H1 (cell line): ENCODE data around the gene BCAM.

Source experiments
- BACH1 ChIP-seq: IDR thresholded peaks from 2 replicates; pipeline ENCODE4 v1.6.1; 2012; ENCODE audit warnings: low read length, improper control_type of control experiment
- BRCA1 ChIP-seq: IDR thresholded peaks from 2 replicates; pipeline ENCODE4 v1.6.1; 2012; ENCODE audit warnings: low read depth, low read length, improper control_type of control experiment
- CBX5 ChIP-seq: fragments of 300-800, 300-1000 bp; sonication (generic); IDR thresholded peaks from 2 replicates; pipeline ENCODE4 v1.7.1; 2016; ENCODE audit warnings: antibody characterized with exemption, low read length, low read depth
- CTCF ChIP-seq, 3 experiments: IDR thresholded peaks; 1 replicate in 2 of 3; 2 replicates in 1 of 3; pipeline versions ENCODE4 v1.5.1 to v1.6.1; 2011; ENCODE audit warnings: low read length in 3 of 3, mild to moderate bottlenecking in 3 of 3, inconsistent platforms in 2 of 3, low read depth in 1 of 3, moderate library complexity in 1 of 3; ENCODE audit not compliant: insufficient read depth in 1 of 3; ENCODE audit errors: control extremely low read depth in 1 of 3
- EGR1 ChIP-seq: IDR thresholded peaks from 2 replicates; pipeline ENCODE4 v1.6.1; 2011; ENCODE audit warnings: low read depth, low read length, borderline replicate concordance
- EZH2 ChIP-seq: fragments of 200-600 bp; sonication (generic); IDR thresholded peaks from 2 replicates; pipeline ENCODE4 v1.7.1; 2012; ENCODE audit warnings: low read depth, mild to moderate bottlenecking, moderate library complexity, low read length, inconsistent platforms; ENCODE audit not compliant: severe bottlenecking
- GTF2F1 ChIP-seq: IDR thresholded peaks from 2 replicates; pipeline ENCODE4 v1.6.1; 2012; ENCODE audit warnings: low read depth, low read length, improper control_type of control experiment, borderline replicate concordance
- MAX ChIP-seq: IDR thresholded peaks from 2 replicates; pipeline ENCODE4 v1.6.1; 2012; ENCODE audit warnings: inconsistent platforms
- POLR2A ChIP-seq, 2 experiments: IDR thresholded peaks; 1 replicate in 1 of 2; 2 replicates in 1 of 2; pipeline ENCODE4 v1.6.1; 2011; ENCODE audit warnings: low read depth in 2 of 2, low read length in 2 of 2, mild to moderate bottlenecking in 2 of 2; ENCODE audit errors: control extremely low read depth in 1 of 2
- POLR2AphosphoS5 ChIP-seq: IDR thresholded peaks from 2 replicates; pipeline ENCODE4 v1.6.1; 2011; ENCODE audit warnings: low read depth, low read length
- RAD21 ChIP-seq, 2 experiments: IDR thresholded peaks in 1 of 2; conservative IDR thresholded peaks in 1 of 2; 2 replicates each; pipeline ENCODE4 v1.6.1; 2011; ENCODE audit warnings: low read depth in 2 of 2, low read length in 2 of 2, improper control_type of control experiment in 1 of 2, inconsistent platforms in 1 of 2, mild to moderate bottlenecking in 1 of 2, moderate library complexity in 1 of 2
- SP1 ChIP-seq: IDR thresholded peaks from 2 replicates; pipeline ENCODE4 v1.6.1; 2011; ENCODE audit warnings: low read depth, low read length
- TAF1 ChIP-seq: IDR thresholded peaks from 2 replicates; pipeline ENCODE4 v1.6.1; 2011; ENCODE audit warnings: mild to moderate bottlenecking, low read depth, low read length

GRCh38 chr19:44806291-44806690 lies 2.6 kb upstream of the BCAM start:
- TF ChIP-seq TAF1 = no peak
- no peak for TF ChIP-seq CTCF (IDR thresholded peaks at IDR 0.05; ENCODE audit: control extremely low read depth in 1 of 3, insufficient read depth in 1 of 3, low read depth in 1 of 3, low read length in 3 of 3)
- no peak for TF ChIP-seq EZH2
- no peak for TF ChIP-seq RAD21 (IDR thresholded peaks at IDR 0.05 in 1 of 2, conservative IDR thresholded peaks at IDR 0.05 in 1 of 2; ENCODE audit: low read depth in 2 of 2, low read length in 2 of 2)
- no peak for TF ChIP-seq BRCA1
- TF ChIP-seq POLR2A (IDR thresholded peaks at IDR 0.05; ENCODE audit: control extremely low read depth in 1 of 2, low read depth in 2 of 2, low read length in 2 of 2) = no peak
- no peak for TF ChIP-seq EGR1
- no peak for TF ChIP-seq SP1
- no peak for TF ChIP-seq POLR2AphosphoS5
- TF ChIP-seq MAX = no peak
- no peak for TF ChIP-seq BACH1
- TF ChIP-seq GTF2F1 = no peak
- TF ChIP-seq CBX5 = no peak
